PC-3 (cell line): ENCODE results near the gene PCDH15. TPM values are rescaled to one million over a fixed set of nuclear protein-coding genes. Genes with fewer than 3 reads are reported as not detected.

ENCODE experiments used
- ATAC-seq: fragments of 200-7000 bp; cut with Tn5 transposase; 2 replicates; pipeline ENCODE4 v1.9.1; 2020; ENCODE audit warnings: mild to moderate bottlenecking, moderate library complexity
- BruUV-seq: library from RNA; stranded (reverse); fragments of 400-500 nt; replicated peaks from 2 replicates; lab custom pipeline; 2021; lab: Mats Ljungman, UMichigan
- CTCF ChIA-PET: fragments of 300-600 bp; sonication (Branson Sonifier 250); formaldehyde crosslinking; loops from one replicate; lab custom pipeline; 2022; ENCODE audit warnings: antibody characterized with exemption; lab: Charles Lee
- POLR2A ChIA-PET: fragments of 300-600 bp; sonication (Branson Sonifier 250); formaldehyde crosslinking; loops from one replicate; lab custom pipeline; 2022; ENCODE audit warnings: antibody characterized with exemption; ENCODE audit not compliant: unreplicated experiment; lab: Charles Lee
- DNase-seq: peaks from one replicate; pipeline ENCODE4 v3.0.0-alpha.2; 2015
- H2AFZ ChIP-seq: fragments of 300-600 bp; sonication (generic); 2 replicates; pipeline ENCODE4 v1.6.0; 2016; ENCODE audit warnings: antibody characterized with exemption, low read length
- H3F3A ChIP-seq: fragments of 300-600 bp; sonication (generic); one replicate; pipeline ENCODE4 v1.6.0; 2017; ENCODE audit warnings: antibody characterized with exemption, low read length, control low read depth, mild to moderate bottlenecking; ENCODE audit not compliant: unreplicated experiment
- H3K27ac ChIP-seq: fragments of 300-600 bp; sonication (generic); 2 replicates; pipeline ENCODE4 v1.5.1; 2016; ENCODE audit warnings: mild to moderate bottlenecking, low read length
- H3K27me3 ChIP-seq: fragments of 300-600 bp; sonication (generic); 2 replicates; pipeline ENCODE4 v1.6.1; 2016; ENCODE audit warnings: low read length, mixed read lengths
- H3K36me3 ChIP-seq: fragments of 300-600 bp; sonication (generic); 2 replicates; pipeline ENCODE4 v1.6.1; 2016; ENCODE audit warnings: low read depth, mixed run types, low read length, mixed read lengths
- H3K4me1 ChIP-seq: fragments of 300-600 bp; sonication (generic); 2 replicates; pipeline ENCODE4 v1.5.1; 2016; ENCODE audit warnings: low read length; ENCODE audit not compliant: insufficient read depth
- H3K4me2 ChIP-seq: fragments of 300-600 bp; sonication (generic); 2 replicates; pipeline ENCODE4 v1.6.0; 2016; ENCODE audit warnings: low read length
- H3K4me3 ChIP-seq: fragments of 300-600 bp; sonication (generic); 2 replicates; pipeline ENCODE4 v1.5.1; 2016; ENCODE audit warnings: mild to moderate bottlenecking, low read length, mixed read lengths
- H3K79me2 ChIP-seq: fragments of 300-600 bp; sonication (generic); 2 replicates; pipeline ENCODE4 v1.6.1; 2017; ENCODE audit warnings: low read length, mixed read lengths
- H3K9ac ChIP-seq: fragments of 300-600 bp; sonication (generic); 2 replicates; pipeline ENCODE4 v1.6.0; 2016; ENCODE audit warnings: mild to moderate bottlenecking, low read length
- H3K9me2 ChIP-seq: fragments of 300-600 bp; sonication (generic); replicated peaks from 2 replicates; pipeline ENCODE4 v1.6.1; 2016; ENCODE audit warnings: mixed run types, low read length, mixed read lengths
- H3K9me3 ChIP-seq: fragments of 300-600 bp; sonication (generic); 2 replicates; pipeline ENCODE4 v1.6.1; 2016; ENCODE audit warnings: low read length, mixed read lengths
- H4K20me1 ChIP-seq: fragments of 300-600 bp; sonication (generic); 2 replicates; pipeline ENCODE4 v1.6.1; 2016; ENCODE audit warnings: low read length, mixed read lengths
- EZH2 ChIP-seq: fragments of 300-600 bp; sonication (generic); IDR thresholded peaks from one replicate; pipeline ENCODE4 v1.6.1; 2017; ENCODE audit warnings: antibody characterized with exemption, mild to moderate bottlenecking, low read length; ENCODE audit not compliant: unreplicated experiment
- EZH2phosphoT487 ChIP-seq: fragments of 300-600 bp; sonication (generic); IDR thresholded peaks from 2 replicates; pipeline ENCODE4 v1.6.1; 2018; ENCODE audit warnings: mild to moderate bottlenecking, antibody characterized with exemption, low read length, borderline replicate concordance
- intact Hi-C: fragments of 100-400 bp; cut with micrococcal nuclease; formaldehyde crosslinking; loops from 2 replicates; pipeline ENCODE4 v1.9.0; 2023
- total RNA-seq: library from RNA; depleted of rRNA; stranded (reverse); fragments of >200 nt; gene quantifications from 2 replicates; pipeline ENCODE4 v1.2.3, GENCODE V29; 2014
- TF ChIP-seq, protein P1 (sequence below): fragments of 300-600 bp; sonication (generic); conservative IDR thresholded peaks from 2 replicates; pipeline ENCODE4 v1.5.1; 2017; ENCODE audit warnings: antibody characterized with exemption, low read depth, mild to moderate bottlenecking, low read length

The PCDH15 gene
- total RNA-seq, 1 experiment from 2014 or later: not detected

DNA sequence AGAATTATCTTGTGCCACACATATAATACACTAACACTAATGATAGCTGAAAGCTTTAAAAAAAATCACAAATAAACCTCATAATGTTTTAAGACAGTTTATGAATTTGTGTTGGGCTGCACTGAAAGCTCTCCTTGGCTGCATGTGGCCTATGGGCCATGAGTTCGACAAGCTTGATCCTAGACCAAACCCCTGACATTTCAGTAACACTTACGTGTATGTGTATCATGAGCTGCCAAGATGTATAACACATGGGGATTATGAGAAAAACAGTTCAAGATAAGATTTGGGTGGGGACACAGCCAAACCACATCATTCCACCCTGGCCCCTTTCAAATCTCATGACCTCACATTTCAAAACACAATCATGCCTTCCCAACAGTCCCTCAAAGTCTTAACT lies 823.8 kb downstream of the PCDH15 start:
- Histone ChIP-seq H4K20me1 (no peaks in the 10 kb centered on the region), H3K36me3 (no peaks in the 10 kb centered on the region), H2AFZ (no peak overlapping the region), H3K4me1 (no peaks in the 10 kb centered on the region), H3K27me3 (no peaks in the 10 kb centered on the region), H3K9me3 (peaks cover 11% of the 10 kb centered on the region; the same call in 1 of the 2 replicates), H3K4me3 (no peak overlapping the region), H3K4me2 (no peak overlapping the region), H3F3A (no peaks in the 10 kb centered on the region), H3K27ac (no peak overlapping the region), H3K9ac (no peak overlapping the region), H3K79me2 (no peaks in the 10 kb centered on the region), H3K9me2 (no peaks in the 10 kb centered on the region)
- BruUV-seq: no TSS peak
- ChIA-PET POLR2A (interaction anchor here (0.6 kb wide), 1 partner anchor 20 kb away, joined by 6 read pairs; no protein-coding TSS in a partner anchor), CTCF (no interaction called here)
- intact Hi-C loops: no loop called here
- ATAC-seq (no peak), DNase-seq (no peak)
- TF ChIP-seq, protein P1, sequence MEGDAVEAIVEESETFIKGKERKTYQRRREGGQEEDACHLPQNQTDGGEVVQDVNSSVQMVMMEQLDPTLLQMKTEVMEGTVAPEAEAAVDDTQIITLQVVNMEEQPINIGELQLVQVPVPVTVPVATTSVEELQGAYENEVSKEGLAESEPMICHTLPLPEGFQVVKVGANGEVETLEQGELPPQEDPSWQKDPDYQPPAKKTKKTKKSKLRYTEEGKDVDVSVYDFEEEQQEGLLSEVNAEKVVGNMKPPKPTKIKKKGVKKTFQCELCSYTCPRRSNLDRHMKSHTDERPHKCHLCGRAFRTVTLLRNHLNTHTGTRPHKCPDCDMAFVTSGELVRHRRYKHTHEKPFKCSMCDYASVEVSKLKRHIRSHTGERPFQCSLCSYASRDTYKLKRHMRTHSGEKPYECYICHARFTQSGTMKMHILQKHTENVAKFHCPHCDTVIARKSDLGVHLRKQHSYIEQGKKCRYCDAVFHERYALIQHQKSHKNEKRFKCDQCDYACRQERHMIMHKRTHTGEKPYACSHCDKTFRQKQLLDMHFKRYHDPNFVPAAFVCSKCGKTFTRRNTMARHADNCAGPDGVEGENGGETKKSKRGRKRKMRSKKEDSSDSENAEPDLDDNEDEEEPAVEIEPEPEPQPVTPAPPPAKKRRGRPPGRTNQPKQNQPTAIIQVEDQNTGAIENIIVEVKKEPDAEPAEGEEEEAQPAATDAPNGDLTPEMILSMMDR: no peak
- TF ChIP-seq EZH2 (no peak), EZH2phosphoT487 (no peak)

DNA sequence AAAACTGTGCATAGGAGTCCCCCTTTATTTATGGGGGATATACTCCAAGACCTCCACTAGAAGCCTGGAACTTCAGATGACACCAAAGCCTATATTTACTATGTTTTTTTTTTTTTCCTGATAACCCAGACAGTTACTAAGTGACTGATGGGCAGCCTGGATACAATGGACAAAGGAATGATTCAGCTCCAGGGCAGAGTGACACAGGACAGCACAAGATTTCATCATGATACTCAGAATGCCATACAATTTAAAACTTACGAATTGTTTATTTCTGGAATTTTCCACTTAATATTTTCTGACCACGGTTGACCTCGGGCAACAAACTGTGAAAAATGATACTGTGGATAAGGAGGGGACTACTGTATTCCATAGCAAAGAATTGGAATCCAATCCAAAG lies 843.6 kb downstream of the PCDH15 start:
- TF ChIP-seq EZH2phosphoT487: no peak
- no peak for TF ChIP-seq EZH2
- TF ChIP-seq, protein P1: no peak
- no peaks in the 10 kb centered on the region for H3F3A ChIP-seq
- DNase-seq (no peak), ATAC-seq (peak; percentile 74)
- intact Hi-C loops: no loop called here
- BruUV-seq: no TSS peak
- H3K4me2 ChIP-seq: no peak overlapping the region
- no peaks in the 10 kb centered on the region for H3K9me2 ChIP-seq
- CTCF ChIA-PET: interaction anchor here (0.5 kb wide), 1 partner anchor 1119 kb away, joined by 3 read pairs; no protein-coding TSS in a partner anchor
- H4K20me1 ChIP-seq: no peaks in the 10 kb centered on the region
- H3K4me1 ChIP-seq: no peaks in the 10 kb centered on the region
- POLR2A ChIA-PET: no interaction called here
- no peaks in the 10 kb centered on the region for H3K27me3 ChIP-seq
- no peaks in the 10 kb centered on the region for H3K79me2 ChIP-seq
- H2AFZ ChIP-seq: no peak overlapping the region
- no peak overlapping the region for H3K9ac ChIP-seq
- no peak overlapping the region for H3K27ac ChIP-seq
- no peaks in the 10 kb centered on the region for H3K36me3 ChIP-seq
- H3K4me3 ChIP-seq: no peak overlapping the region
- no peaks in the 10 kb centered on the region; the same call in 1 of the 2 replicates for H3K9me3 ChIP-seq

DNA sequence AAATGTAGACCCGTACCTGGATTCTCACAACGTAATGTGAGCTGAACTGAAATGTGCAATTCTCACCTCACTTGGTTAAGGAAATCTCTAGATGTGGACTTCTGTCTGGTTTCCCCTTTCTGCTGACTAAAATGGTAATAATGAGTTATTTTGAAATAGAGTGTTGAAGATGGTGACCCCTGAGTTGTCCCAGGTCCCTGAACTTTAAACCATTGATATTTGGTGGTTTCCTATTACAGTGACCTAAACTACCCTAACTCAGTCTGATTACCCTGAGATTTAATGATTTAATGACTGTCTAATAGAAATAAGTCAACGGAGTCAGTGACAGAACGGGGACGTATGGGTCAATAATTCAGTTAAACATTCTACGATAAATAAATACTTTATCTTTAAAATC lies 845.9 kb downstream of the PCDH15 start:
- BruUV-seq: no TSS peak
- Histone ChIP-seq H3K27me3 (no peaks in the 10 kb centered on the region), H3K4me2 (no peak overlapping the region), H3K4me1 (no peaks in the 10 kb centered on the region), H3K4me3 (no peak overlapping the region), H3K27ac (no peak overlapping the region), H4K20me1 (no peaks in the 10 kb centered on the region), H3K36me3 (no peaks in the 10 kb centered on the region), H3K9me3 (no peaks in the 10 kb centered on the region; the same call in 1 of the 2 replicates), H3K79me2 (no peaks in the 10 kb centered on the region), H3K9ac (no peak overlapping the region), H3F3A (no peaks in the 10 kb centered on the region), H2AFZ (no peak overlapping the region), H3K9me2 (no peaks in the 10 kb centered on the region)
- intact Hi-C loops: no loop called here
- TF ChIP-seq, protein P1: no peak
- TF ChIP-seq EZH2 (no peak), EZH2phosphoT487 (no peak)
- POLR2A ChIA-PET: no interaction called here
- no peak for DNase-seq
- no peak for ATAC-seq
- CTCF ChIA-PET: no interaction called here
